SK-N-SH (cell line): ENCODE results near the gene TLE1.

Experiments
- JUND ChIP-seq: IDR thresholded peaks from 2 replicates; pipeline ENCODE4 v1.4.0; 2012
- MXI1 ChIP-seq: IDR thresholded peaks from 2 replicates; pipeline ENCODE4 v1.6.1; 2012; ENCODE audit warnings: mild to moderate bottlenecking, low read depth, low read length, improper control_type of control experiment
- POLR2AphosphoS5 ChIP-seq: IDR thresholded peaks from 2 replicates; pipeline ENCODE4 v1.6.1; 2012; ENCODE audit warnings: low read depth, low read length
- TAF1 ChIP-seq: IDR thresholded peaks from 2 replicates; pipeline ENCODE4 v1.6.1; 2012; ENCODE audit warnings: low read depth, mild to moderate bottlenecking, low read length, moderate library complexity, borderline replicate concordance
- YY1 ChIP-seq: IDR thresholded peaks from 2 replicates; pipeline ENCODE4 v1.4.0; 2012; ENCODE audit warnings: low read depth, mild to moderate bottlenecking
- TF ChIP-seq, protein P1 (sequence below): fragments of 200-600 bp; sonication (generic); IDR thresholded peaks from 2 replicates; pipeline ENCODE4 v1.6.1; 2017; ENCODE audit warnings: antibody characterized with exemption, mild to moderate bottlenecking, moderate library complexity
- TF ChIP-seq, protein P2 (sequence below): fragments of 150-350 bp; IDR thresholded peaks from 2 replicates; pipeline ENCODE4 v1.6.1; 2017; ENCODE audit warnings: antibody characterized with exemption, low read length, low read depth, borderline replicate concordance
- TF ChIP-seq, protein P3 (sequence below): IDR thresholded peaks from 2 replicates; pipeline ENCODE4 v1.4.0; 2012; ENCODE audit warnings: low read depth, borderline replicate concordance

DNA sequence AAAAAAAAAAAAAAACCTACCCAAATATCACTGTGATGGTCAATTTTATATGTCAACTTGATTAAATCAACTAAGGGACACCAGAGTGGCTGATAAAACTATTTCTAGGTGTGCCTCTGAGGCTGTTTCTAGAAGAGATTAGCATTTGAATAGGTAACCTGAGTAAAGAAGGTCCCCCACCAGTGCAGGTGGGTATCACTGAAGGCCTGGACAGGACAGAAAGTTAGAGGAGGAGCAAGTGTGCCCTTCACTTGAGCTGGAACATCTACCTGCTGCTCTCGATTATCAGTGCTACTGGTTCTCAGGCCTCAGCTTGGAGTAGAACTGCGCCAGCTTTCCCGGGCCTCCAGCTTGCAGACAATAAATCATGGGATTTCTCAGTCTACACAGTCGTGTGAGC is 88.7 kb downstream of the TLE1 start:
- TF ChIP-seq POLR2AphosphoS5 (no peak), YY1 (no peak), JUND (no peak), TAF1 (no peak), MXI1 (no peak)
- TF ChIP-seq, protein P1, sequence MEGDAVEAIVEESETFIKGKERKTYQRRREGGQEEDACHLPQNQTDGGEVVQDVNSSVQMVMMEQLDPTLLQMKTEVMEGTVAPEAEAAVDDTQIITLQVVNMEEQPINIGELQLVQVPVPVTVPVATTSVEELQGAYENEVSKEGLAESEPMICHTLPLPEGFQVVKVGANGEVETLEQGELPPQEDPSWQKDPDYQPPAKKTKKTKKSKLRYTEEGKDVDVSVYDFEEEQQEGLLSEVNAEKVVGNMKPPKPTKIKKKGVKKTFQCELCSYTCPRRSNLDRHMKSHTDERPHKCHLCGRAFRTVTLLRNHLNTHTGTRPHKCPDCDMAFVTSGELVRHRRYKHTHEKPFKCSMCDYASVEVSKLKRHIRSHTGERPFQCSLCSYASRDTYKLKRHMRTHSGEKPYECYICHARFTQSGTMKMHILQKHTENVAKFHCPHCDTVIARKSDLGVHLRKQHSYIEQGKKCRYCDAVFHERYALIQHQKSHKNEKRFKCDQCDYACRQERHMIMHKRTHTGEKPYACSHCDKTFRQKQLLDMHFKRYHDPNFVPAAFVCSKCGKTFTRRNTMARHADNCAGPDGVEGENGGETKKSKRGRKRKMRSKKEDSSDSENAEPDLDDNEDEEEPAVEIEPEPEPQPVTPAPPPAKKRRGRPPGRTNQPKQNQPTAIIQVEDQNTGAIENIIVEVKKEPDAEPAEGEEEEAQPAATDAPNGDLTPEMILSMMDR, result no peak
- TF ChIP-seq, protein P2, sequence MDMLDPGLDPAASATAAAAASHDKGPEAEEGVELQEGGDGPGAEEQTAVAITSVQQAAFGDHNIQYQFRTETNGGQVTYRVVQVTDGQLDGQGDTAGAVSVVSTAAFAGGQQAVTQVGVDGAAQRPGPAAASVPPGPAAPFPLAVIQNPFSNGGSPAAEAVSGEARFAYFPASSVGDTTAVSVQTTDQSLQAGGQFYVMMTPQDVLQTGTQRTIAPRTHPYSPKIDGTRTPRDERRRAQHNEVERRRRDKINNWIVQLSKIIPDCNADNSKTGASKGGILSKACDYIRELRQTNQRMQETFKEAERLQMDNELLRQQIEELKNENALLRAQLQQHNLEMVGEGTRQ, result no peak
- TF ChIP-seq, protein P3, sequence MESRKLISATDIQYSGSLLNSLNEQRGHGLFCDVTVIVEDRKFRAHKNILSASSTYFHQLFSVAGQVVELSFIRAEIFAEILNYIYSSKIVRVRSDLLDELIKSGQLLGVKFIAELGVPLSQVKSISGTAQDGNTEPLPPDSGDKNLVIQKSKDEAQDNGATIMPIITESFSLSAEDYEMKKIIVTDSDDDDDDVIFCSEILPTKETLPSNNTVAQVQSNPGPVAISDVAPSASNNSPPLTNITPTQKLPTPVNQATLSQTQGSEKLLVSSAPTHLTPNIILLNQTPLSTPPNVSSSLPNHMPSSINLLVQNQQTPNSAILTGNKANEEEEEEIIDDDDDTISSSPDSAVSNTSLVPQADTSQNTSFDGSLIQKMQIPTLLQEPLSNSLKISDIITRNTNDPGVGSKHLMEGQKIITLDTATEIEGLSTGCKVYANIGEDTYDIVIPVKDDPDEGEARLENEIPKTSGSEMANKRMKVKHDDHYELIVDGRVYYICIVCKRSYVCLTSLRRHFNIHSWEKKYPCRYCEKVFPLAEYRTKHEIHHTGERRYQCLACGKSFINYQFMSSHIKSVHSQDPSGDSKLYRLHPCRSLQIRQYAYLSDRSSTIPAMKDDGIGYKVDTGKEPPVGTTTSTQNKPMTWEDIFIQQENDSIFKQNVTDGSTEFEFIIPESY, result no peak
